ENCODE results near the gene PPP6R2. TPM values are rescaled to one million over a fixed set of nuclear protein-coding genes. Genes with fewer than 3 reads are reported as not detected.
"Not testable (repeated sequence)": the region's sequence is repeated elsewhere in the genome, so short reads cannot be mapped to it uniquely, and the experiment has no call there.

The PPP6R2 gene
- total and polyA plus RNA-seq, 7 donors: 15.0 to 64.5 (median 40.7) TPM

GRCh38 chr22:50320671-50321325 lies 22.3 kb upstream of the PPP6R2 start:
- intact Hi-C loops (cut with DNase I): no loop called here
- DNase-seq: no peak
- Histone ChIP-seq H3K36me3 (no peaks in the 10 kb centered on the region), H3K9me3 (no peaks in the 10 kb centered on the region), H3K4me3 (no peak overlapping the region), H3K27ac (no peak overlapping the region), H3K27me3 (no peaks in the 10 kb centered on the region), H3K4me1 (peaks cover 0 to 2% (median under 1%) of the 10 kb centered on the region in 4 donors)
- WGBS, 2 donors: 87 to 91% methylated on average over 10 of the region's 10 CpGs
- no peak for TF ChIP-seq POLR2A (IDR thresholded peaks at IDR 0.05)
- TF ChIP-seq EP300 (IDR thresholded peaks at IDR 0.05): no peak

GRCh38 chr22:50322382-50323104 lies 20.6 kb upstream of the PPP6R2 start:
- 79 to 86% methylated on average over 10 of the region's 10 CpGs for WGBS, 2 donors
- H3K4me1 ChIP-seq: peaks cover 0 to 13% (median 10%) of the 10 kb centered on the region in 4 donors
- H3K36me3 ChIP-seq; H3K9me3 ChIP-seq; intact Hi-C loops (cut with DNase I); H3K27me3 ChIP-seq; DNase-seq; H3K4me3 ChIP-seq; H3K27ac ChIP-seq: not testable (repeated sequence)

- Histone ChIP-seq H3K27ac (no peak overlapping the region), H3K4me1 (peaks cover 0 to 18% (median 16%) of the 10 kb centered on the region in 4 donors), H3K36me3 (no peaks in the 10 kb centered on the region), H3K9me3 (no peaks in the 10 kb centered on the region), H3K27me3 (no peaks in the 10 kb centered on the region), H3K4me3 (no peak overlapping the region)
- TF ChIP-seq CTCF (IDR thresholded peaks at IDR 0.05) (no peak), EP300 (IDR thresholded peaks at IDR 0.05) (no peak), POLR2AphosphoS5 (IDR thresholded peaks at IDR 0.05) (no peak), POLR2A (IDR thresholded peaks at IDR 0.05) (no peak)
- 95 to 96% methylated on average over 5 of the region's 5 CpGs for WGBS, 2 donors
- no peak for DNase-seq
- intact Hi-C loops (cut with DNase I): no loop called here
Observed at GRCh38 chr22:50323900-50324299, 19.2 kb upstream of the PPP6R2 start.

GRCh38 chr22:50325444-50326224 lies 17.5 kb upstream of the PPP6R2 start:
- TF ChIP-seq CTCF (IDR thresholded peaks at IDR 0.05) (no peak), POLR2A (IDR thresholded peaks at IDR 0.05) (no peak), POLR2AphosphoS5 (IDR thresholded peaks at IDR 0.05) (no peak), EP300 (IDR thresholded peaks at IDR 0.05) (no peak)
- 89% methylated on average over 19 of the region's 19 CpGs for WGBS, 2 donors
- H3K27ac ChIP-seq: no peak overlapping the region
- no peaks in the 10 kb centered on the region for H3K27me3 ChIP-seq
- intact Hi-C loops (cut with DNase I): loop anchor here (1.0 to 5.0 kb wide), 4 partner anchors 17 to 50 kb away; partner anchors contain the start of genes PLXNB2 and PPP6R2
- no peaks in the 10 kb centered on the region for H3K9me3 ChIP-seq
- H3K36me3 ChIP-seq: no peaks in the 10 kb centered on the region
- peaks cover 0 to 18% (median 16%) of the 10 kb centered on the region in 4 donors for H3K4me1 ChIP-seq
- H3K4me3 ChIP-seq: peak overlapping the region in 2 of 4 donors; percentile 67 to 81
- no peak for DNase-seq

GRCh38 chr22:50326225-50326955 lies 16.7 kb upstream of the PPP6R2 start:
- Histone ChIP-seq H3K9me3 (no peaks in the 10 kb centered on the region), H3K4me3 (peak overlapping the region; percentile 46 to 81 (median 70)), H3K36me3 (no peaks in the 10 kb centered on the region), H3K27me3 (no peaks in the 10 kb centered on the region), H3K27ac (peak overlapping the region; percentile 49 to 96 (median 93)), H3K4me1 (peaks cover 0 to 18% (median 16%) of the 10 kb centered on the region in 4 donors)
- intact Hi-C loops (cut with DNase I): loop anchor here (1.0 to 5.0 kb wide), 4 partner anchors 16 to 51 kb away; partner anchors contain the start of genes PLXNB2 and PPP6R2
- no peak for DNase-seq
- WGBS, 2 donors: 13 to 18% methylated on average over 56 of the region's 56 CpGs
- TF ChIP-seq POLR2AphosphoS5 (IDR thresholded peaks at IDR 0.05) (no peak), POLR2A (IDR thresholded peaks at IDR 0.05) (no peak), EP300 (IDR thresholded peaks at IDR 0.05) (no peak), CTCF (IDR thresholded peaks at IDR 0.05) (no peak)
